Fibroblast of lung (primary cell): ENCODE data around the gene ANXA4.

Experiments
- CTCF ChIP-seq, 2 donors: IDR thresholded peaks in 1 of 2; conservative IDR thresholded peaks in 1 of 2; 1 replicate in 1 of 2; 2 replicates in 1 of 2; pipeline ENCODE4 v1.5.1; 2011 to 2012; ENCODE audit warnings: low read length in 2 of 2, control low read depth in 1 of 2, inconsistent platforms in 1 of 2, low read depth in 1 of 2, mild to moderate bottlenecking in 1 of 2
- EZH2 ChIP-seq: IDR thresholded peaks from 2 replicates; pipeline ENCODE4 v1.5.1; 2012; ENCODE audit warnings: low read length, control low read depth, mild to moderate bottlenecking; ENCODE audit errors: missing control alignments

- TF ChIP-seq CTCF (conservative IDR thresholded peaks at IDR 0.05 in 1 of 2, IDR thresholded peaks at IDR 0.05 in 1 of 2; ENCODE audit: low read depth in 1 of 2, low read length in 2 of 2): no peak
- TF ChIP-seq EZH2: no peak
Measured at GRCh38 chr2:69715964-69716363, 26.0 kb upstream of the ANXA4 start.
